Endothelial cell of umbilical vein (primary cell): ENCODE measurements around the gene HAUS6. TPM values are rescaled to one million over a fixed set of nuclear protein-coding genes. Genes with fewer than 3 reads are reported as not detected.

Experiments
- BruUV-seq: library from RNA; stranded (reverse); fragments of 400-500 nt; replicated peaks from 2 replicates; lab custom pipeline; 2021; lab: Mats Ljungman, UMichigan
- CTCF ChIA-PET: fragments of 300-600, 350-600 bp; sonication (Branson Sonifier 250); formaldehyde crosslinking; loops from one replicate; lab custom pipeline; 2021; ENCODE audit warnings: antibody characterized with exemption, inconsistent platforms; lab: Charles Lee
- POLR2A ChIA-PET: fragments of 300-600, 350-600 bp; sonication (Branson Sonifier 250); formaldehyde crosslinking; loops from one replicate; lab custom pipeline; 2021; ENCODE audit warnings: antibody characterized with exemption, inconsistent platforms; lab: Charles Lee
- DNase-seq: peaks from one replicate; pipeline ENCODE4 v3.0.0-alpha.2; 2011; ENCODE audit warnings: low read depth, low spot score
- FAIRE-seq: peaks from 2 replicates; lab custom pipeline; 2011; peaks lifted over from hg19 to GRCh38; lab: Jason Lieb, UNC
- H2AFZ ChIP-seq: 2 replicates; pipeline ENCODE4 v1.6.0; 2012; ENCODE audit warnings: low read depth, low read length, control low read depth, inconsistent platforms
- H3K27ac ChIP-seq: 2 replicates; pipeline ENCODE4 v1.5.1; 2011; ENCODE audit warnings: low read depth, mild to moderate bottlenecking, control low read depth, low read length, moderate library complexity; ENCODE audit not compliant: insufficient read depth
- H3K27me3 ChIP-seq, 2 experiments: 2 replicates each; pipeline versions ENCODE4 v1.6.0 to v1.6.1; 2011; ENCODE audit warnings: low read length in 2 of 2, mixed read lengths in 1 of 2; ENCODE audit not compliant: control insufficient read depth in 2 of 2, insufficient read depth in 2 of 2
- H3K36me3 ChIP-seq, 2 experiments: 2 replicates in 1 of 2; 3 replicates in 1 of 2; pipeline ENCODE4 v1.5.1; 2011; ENCODE audit warnings: low read length in 2 of 2, mild to moderate bottlenecking in 1 of 2, moderate library complexity in 1 of 2; ENCODE audit not compliant: control insufficient read depth in 2 of 2, insufficient read depth in 2 of 2; ENCODE audit errors: extremely low read depth in 1 of 2
- H3K4me1 ChIP-seq: 3 replicates; pipeline ENCODE4 v1.5.1; 2011; ENCODE audit warnings: mild to moderate bottlenecking, low read length; ENCODE audit not compliant: control insufficient read depth, insufficient read depth; ENCODE audit errors: extremely low read depth
- H3K4me2 ChIP-seq: 2 replicates; pipeline ENCODE4 v1.6.1; 2011; ENCODE audit warnings: low read length, control low read depth, mixed read lengths; ENCODE audit not compliant: insufficient read depth
- H3K4me3 ChIP-seq, 3 experiments: fragments of 200-600 bp in 1 of 3; sonication (generic), shearing (Covaris generic) in 1 of 3; replicated peaks in 1 of 3; 2 replicates each; pipeline ENCODE4 v1.5.1; 2011 to 2016; ENCODE audit warnings: control low read depth in 3 of 3, low read length in 3 of 3, mild to moderate bottlenecking in 2 of 3, inconsistent platforms in 1 of 3, low read depth in 1 of 3, moderate library complexity in 1 of 3; ENCODE audit not compliant: insufficient read depth in 1 of 3
- H3K79me2 ChIP-seq: 2 replicates; pipeline ENCODE4 v1.6.0; 2012; ENCODE audit warnings: low read length, inconsistent platforms; ENCODE audit not compliant: control insufficient read depth, insufficient read depth
- H3K9ac ChIP-seq: replicated peaks from 2 replicates; pipeline ENCODE3; 2011; ENCODE audit warnings: low read length, control low read depth; ENCODE audit not compliant: insufficient read depth; ENCODE audit errors: extremely low read depth
- H3K9me1 ChIP-seq: replicated peaks from 3 replicates; pipeline ENCODE4 v1.6.0; 2011; ENCODE audit warnings: mild to moderate bottlenecking, low read length; ENCODE audit not compliant: control insufficient read depth, insufficient read depth; ENCODE audit errors: extremely low read depth
- H3K9me3 ChIP-seq: replicated peaks from 2 replicates; pipeline ENCODE4 v1.5.1; 2012; ENCODE audit warnings: low read length, inconsistent platforms; ENCODE audit not compliant: control insufficient read depth, insufficient read depth
- H4K20me1 ChIP-seq: replicated peaks from 2 replicates; pipeline ENCODE3; 2011; ENCODE audit warnings: mild to moderate bottlenecking, low read length; ENCODE audit not compliant: control insufficient read depth, insufficient read depth; ENCODE audit errors: extremely low read depth
- EZH2 ChIP-seq: IDR thresholded peaks from 2 replicates; pipeline ENCODE4 v1.6.1; 2012; ENCODE audit warnings: borderline replicate concordance, low read depth, mild to moderate bottlenecking, moderate library complexity, low read length, inconsistent platforms; ENCODE audit not compliant: severe bottlenecking
- FOS ChIP-seq: IDR thresholded peaks from 2 replicates; pipeline ENCODE4 v1.6.1; 2011; ENCODE audit warnings: mild to moderate bottlenecking, low read length, moderate library complexity, borderline replicate concordance; ENCODE audit not compliant: insufficient read depth
- GATA2 ChIP-seq: IDR thresholded peaks from 2 replicates; pipeline ENCODE4 v1.7.0; 2011; ENCODE audit warnings: low read depth, mild to moderate bottlenecking, moderate library complexity, mixed read lengths, low read length; ENCODE audit not compliant: insufficient read length, insufficient read depth
- JUN ChIP-seq: IDR thresholded peaks from 2 replicates; pipeline ENCODE4 v1.6.1; 2011; ENCODE audit warnings: borderline replicate concordance, low read depth; ENCODE audit not compliant: insufficient read length, insufficient read depth
- MYC ChIP-seq: IDR thresholded peaks from one replicate; pipeline ENCODE4 v1.6.1; 2011; ENCODE audit warnings: mild to moderate bottlenecking, low read depth, low read length
- POLR2A ChIP-seq: IDR thresholded peaks from 2 replicates; pipeline ENCODE4 v1.6.1; 2012; ENCODE audit warnings: low read depth, mild to moderate bottlenecking, control low read depth, low read length
- POLR2AphosphoS5 ChIP-seq: IDR thresholded peaks from 2 replicates; pipeline ENCODE4 v1.6.1; 2012; ENCODE audit warnings: low read depth, mild to moderate bottlenecking, control low read depth, low read length, moderate library complexity; ENCODE audit not compliant: insufficient read depth
- dilution Hi-C: fragments of 300-500 bp; cut with MboI; formaldehyde crosslinking; loops from one replicate; pipeline ENCODE4 v1.15.0; 2019; ENCODE audit warnings: low sequenced_read_pairs; ENCODE audit not compliant: extremely low pct_ligation_motif_present
- intact Hi-C: fragments of 100-400 bp; cut with micrococcal nuclease; formaldehyde crosslinking; loops from one replicate; pipeline ENCODE4 v1.10.0; 2022
- polyA plus RNA-seq, 4 experiments: library from polyadenylated mRNA; depleted of rRNA in 3 of 4; stranded (reverse) in 3 of 4; unstranded in 1 of 4; fragments of >200 nt; gene quantifications; 2 replicates each; pipeline versions ENCODE4 v1.2.1 to v1.2.3, GENCODE V29; 2011 to 2012; ENCODE audit warnings: missing spikeins in 1 of 4
- total RNA-seq: library from RNA; stranded (reverse); gene quantifications from 2 replicates; pipeline ENCODE4 v1.2.3, GENCODE V29; 2021
- TF ChIP-seq, protein P1 (sequence below): IDR thresholded peaks from 2 replicates; pipeline ENCODE4 v1.6.1; 2011; ENCODE audit not compliant: insufficient read depth, insufficient read length
- TF ChIP-seq, protein P2 (sequence below), 2 donors: IDR thresholded peaks; 1 replicate in 1 of 2; 2 replicates in 1 of 2; pipeline ENCODE4 v1.5.1; 2011; ENCODE audit warnings: low read length in 2 of 2, mild to moderate bottlenecking in 2 of 2, moderate library complexity in 2 of 2, control low read depth in 1 of 2, inconsistent platforms in 1 of 2, low read depth in 1 of 2; ENCODE audit not compliant: insufficient read depth in 1 of 2; ENCODE audit errors: extremely low read depth in 1 of 2

HAUS6 gene
- total and polyA plus RNA-seq, 2 donors (not counting 3 experiments of a cell fraction or from before 2014, with no cell fraction given), result 4.5 to 19.6 TPM

DNA sequence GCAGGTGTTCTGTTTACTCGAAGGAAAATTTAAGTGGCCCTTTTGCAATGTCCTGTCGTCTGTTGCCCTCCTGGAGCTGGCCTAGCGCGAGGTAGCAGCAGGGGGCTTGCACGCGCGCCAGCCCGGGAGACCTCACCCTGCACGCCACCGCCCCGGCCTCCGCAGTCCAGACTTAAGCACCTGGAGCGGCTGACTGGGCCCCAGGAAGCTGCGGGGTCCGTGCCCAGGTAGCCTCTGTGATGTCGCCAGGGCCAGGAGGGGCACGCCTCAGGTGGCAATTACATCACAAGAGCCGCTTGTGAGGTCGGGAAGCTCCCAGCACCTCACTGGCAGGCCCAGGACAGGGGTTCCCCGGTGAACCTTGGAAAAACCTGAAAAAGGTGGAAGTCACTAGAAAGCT, 69.7 kb downstream of the HAUS6 start, which contains the start of gene SAXO1:
Gene SAXO1, minus strand, starts transcription at position 195 of the 400 bp plus-strand sequence. CDS start 301 bp downstream, outside the sequence.
- CTCF ChIA-PET, result interaction anchor here (1.3 to 1.8 kb wide), 2 partner anchors 141 to 1222 kb away, joined by 3 to 5 read pairs; no protein-coding TSS in a partner anchor
- intact Hi-C loops (no loop called here), dilution Hi-C loops (no loop called here)
- H3K36me3 ChIP-seq, result no peaks in the 10 kb centered on the region
- FAIRE-seq (no peak), DNase-seq (no peak)
- no TSS peak for BruUV-seq
- no peaks in the 10 kb centered on the region for H3K9me3 ChIP-seq
- H4K20me1 ChIP-seq, result no peaks in the 10 kb centered on the region
- no peak within 1 kb of the TSS for H3K4me3 ChIP-seq
- TF ChIP-seq MYC, result no peak
- TF ChIP-seq FOS, result no peak
- TF ChIP-seq, protein P1, sequence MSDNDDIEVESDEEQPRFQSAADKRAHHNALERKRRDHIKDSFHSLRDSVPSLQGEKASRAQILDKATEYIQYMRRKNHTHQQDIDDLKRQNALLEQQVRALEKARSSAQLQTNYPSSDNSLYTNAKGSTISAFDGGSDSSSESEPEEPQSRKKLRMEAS, result no peak
- no peak for TF ChIP-seq EZH2
- TF ChIP-seq, protein P2, sequence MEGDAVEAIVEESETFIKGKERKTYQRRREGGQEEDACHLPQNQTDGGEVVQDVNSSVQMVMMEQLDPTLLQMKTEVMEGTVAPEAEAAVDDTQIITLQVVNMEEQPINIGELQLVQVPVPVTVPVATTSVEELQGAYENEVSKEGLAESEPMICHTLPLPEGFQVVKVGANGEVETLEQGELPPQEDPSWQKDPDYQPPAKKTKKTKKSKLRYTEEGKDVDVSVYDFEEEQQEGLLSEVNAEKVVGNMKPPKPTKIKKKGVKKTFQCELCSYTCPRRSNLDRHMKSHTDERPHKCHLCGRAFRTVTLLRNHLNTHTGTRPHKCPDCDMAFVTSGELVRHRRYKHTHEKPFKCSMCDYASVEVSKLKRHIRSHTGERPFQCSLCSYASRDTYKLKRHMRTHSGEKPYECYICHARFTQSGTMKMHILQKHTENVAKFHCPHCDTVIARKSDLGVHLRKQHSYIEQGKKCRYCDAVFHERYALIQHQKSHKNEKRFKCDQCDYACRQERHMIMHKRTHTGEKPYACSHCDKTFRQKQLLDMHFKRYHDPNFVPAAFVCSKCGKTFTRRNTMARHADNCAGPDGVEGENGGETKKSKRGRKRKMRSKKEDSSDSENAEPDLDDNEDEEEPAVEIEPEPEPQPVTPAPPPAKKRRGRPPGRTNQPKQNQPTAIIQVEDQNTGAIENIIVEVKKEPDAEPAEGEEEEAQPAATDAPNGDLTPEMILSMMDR (IDR thresholded peaks at IDR 0.05; ENCODE audit: extremely low read depth in 1 of 2, insufficient read depth in 1 of 2, low read depth in 1 of 2, low read length in 2 of 2), result no peak
- TF ChIP-seq GATA2, result no peak
- TF ChIP-seq POLR2AphosphoS5, result no peak
- no peak for TF ChIP-seq POLR2A
- TF ChIP-seq JUN, result no peak
- H3K9me1 ChIP-seq, result no peaks in the 10 kb centered on the region
- H2AFZ ChIP-seq, result no peak within 1 kb of the TSS
- peaks cover 0 to 2% of the 10 kb centered on the region in 2 experiments for H3K27me3 ChIP-seq
- H3K79me2 ChIP-seq, result no peaks in the 10 kb centered on the region
- H3K4me1 ChIP-seq, result no peaks in the 10 kb centered on the region
- H3K27ac ChIP-seq, result no peak within 1 kb of the TSS
- no peak within 1 kb of the TSS for H3K9ac ChIP-seq
- POLR2A ChIA-PET, result no interaction called here
- no peak within 1 kb of the TSS for H3K4me2 ChIP-seq
